ENCODE results near the gene ANAPC13.

The ANAPC13 gene

DNA sequence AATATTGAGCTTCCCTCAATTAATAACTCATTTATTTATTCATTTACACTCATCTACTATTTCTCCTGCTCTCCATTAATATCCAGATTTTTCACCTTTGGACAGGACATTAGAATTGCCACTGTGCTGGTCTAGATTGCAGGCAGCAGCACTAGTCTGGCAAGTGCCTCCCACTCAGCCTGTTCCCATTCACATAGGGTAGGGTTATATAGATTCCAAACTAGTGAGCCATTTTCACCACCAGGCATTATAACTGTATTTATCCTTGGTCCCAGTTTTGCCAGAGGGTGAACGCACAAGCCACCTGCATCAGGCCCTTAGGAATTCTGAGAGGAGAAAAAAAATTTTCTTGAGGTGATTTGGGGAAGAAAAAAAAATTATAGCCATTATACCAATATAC is 44.5 kb downstream of the ANAPC13 start:
- in situ Hi-C loops (cut with HindIII; ENCODE audit: low pct_ligation_motif_present, low sequenced_read_pairs) = no loop called here

DNA sequence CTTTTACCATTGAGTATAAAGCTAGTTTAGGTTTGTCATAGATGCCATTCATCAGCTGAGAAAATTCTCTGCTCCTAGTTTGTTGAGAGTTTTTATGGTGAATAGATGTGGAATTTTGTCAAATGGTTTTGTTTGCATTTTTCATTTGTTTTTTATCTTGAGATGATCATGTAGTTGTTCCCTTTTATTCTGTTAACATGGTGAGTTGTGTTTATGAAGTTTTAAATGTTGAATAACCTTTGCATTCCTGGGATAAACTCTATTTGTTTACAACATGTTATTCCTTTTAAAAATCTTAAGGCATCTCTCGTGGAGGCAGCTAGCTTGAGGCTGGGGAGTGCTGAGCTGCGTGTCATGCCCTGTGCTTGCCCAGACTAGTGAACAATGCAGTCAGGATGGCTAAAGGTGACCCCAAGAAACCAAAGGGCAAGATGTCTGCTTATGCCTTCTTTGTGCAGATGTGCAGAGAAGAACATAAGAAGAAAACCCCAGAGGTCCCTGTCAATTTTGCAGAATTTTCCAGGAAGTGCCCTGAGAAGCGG is 48.5 kb downstream of the ANAPC13 start:
- H3K36me3 ChIP-seq (replicated peaks) = no peaks in the 10 kb centered on the region
- DNase-seq = no peak
- in situ Hi-C loops (cut with HindIII; ENCODE audit: low pct_ligation_motif_present, low sequenced_read_pairs) = no loop called here
- H3K27ac ChIP-seq = no peak overlapping the region
- no peaks in the 10 kb centered on the region for H3K27me3 ChIP-seq (replicated peaks)
- TF ChIP-seq, protein P1, sequence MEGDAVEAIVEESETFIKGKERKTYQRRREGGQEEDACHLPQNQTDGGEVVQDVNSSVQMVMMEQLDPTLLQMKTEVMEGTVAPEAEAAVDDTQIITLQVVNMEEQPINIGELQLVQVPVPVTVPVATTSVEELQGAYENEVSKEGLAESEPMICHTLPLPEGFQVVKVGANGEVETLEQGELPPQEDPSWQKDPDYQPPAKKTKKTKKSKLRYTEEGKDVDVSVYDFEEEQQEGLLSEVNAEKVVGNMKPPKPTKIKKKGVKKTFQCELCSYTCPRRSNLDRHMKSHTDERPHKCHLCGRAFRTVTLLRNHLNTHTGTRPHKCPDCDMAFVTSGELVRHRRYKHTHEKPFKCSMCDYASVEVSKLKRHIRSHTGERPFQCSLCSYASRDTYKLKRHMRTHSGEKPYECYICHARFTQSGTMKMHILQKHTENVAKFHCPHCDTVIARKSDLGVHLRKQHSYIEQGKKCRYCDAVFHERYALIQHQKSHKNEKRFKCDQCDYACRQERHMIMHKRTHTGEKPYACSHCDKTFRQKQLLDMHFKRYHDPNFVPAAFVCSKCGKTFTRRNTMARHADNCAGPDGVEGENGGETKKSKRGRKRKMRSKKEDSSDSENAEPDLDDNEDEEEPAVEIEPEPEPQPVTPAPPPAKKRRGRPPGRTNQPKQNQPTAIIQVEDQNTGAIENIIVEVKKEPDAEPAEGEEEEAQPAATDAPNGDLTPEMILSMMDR (IDR thresholded peaks at IDR 0.05; ENCODE audit: low read depth, low read length, missing control alignments) = no peak
- H3K4me3 ChIP-seq (ENCODE audit: low read depth, low read length) = no peak overlapping the region

More for the DNA sequence above, 44.5 kb downstream of the ANAPC13 start:
- Histone ChIP-seq H3K27ac (no peak overlapping the region), H3K36me3 (replicated peaks) (no peaks in the 10 kb centered on the region), H3K27me3 (replicated peaks) (no peaks in the 10 kb centered on the region), H3K4me3 (ENCODE audit: low read depth, low read length) (no peak overlapping the region)
- TF ChIP-seq, protein P1 (IDR thresholded peaks at IDR 0.05; ENCODE audit: low read depth, low read length, missing control alignments) = no peak
- no peak for DNase-seq

DNA sequence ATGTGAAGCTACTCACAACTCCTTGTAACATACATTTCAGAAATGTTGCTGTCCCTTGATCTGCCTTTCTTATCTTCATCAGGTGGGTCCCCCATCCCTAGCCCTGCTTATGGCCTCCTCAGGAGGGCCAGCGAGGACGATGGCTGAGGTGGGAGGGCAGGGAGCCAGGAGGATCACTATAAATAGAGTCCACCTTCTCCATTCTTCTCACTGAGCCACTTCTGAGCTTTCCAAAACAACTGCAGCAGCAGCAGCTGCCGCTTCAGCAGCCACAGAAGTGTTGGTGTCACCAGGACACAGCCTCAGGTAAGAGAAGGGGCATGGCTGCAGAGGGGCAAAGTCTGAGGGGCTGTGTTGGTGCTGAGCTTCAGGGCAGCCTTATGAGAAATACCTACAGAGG is 53.5 kb downstream of the ANAPC13 start:
- Histone ChIP-seq H3K27ac (no peak overlapping the region), H3K36me3 (replicated peaks) (no peaks in the 10 kb centered on the region), H3K4me3 (ENCODE audit: low read depth, low read length) (no peak overlapping the region), H3K27me3 (replicated peaks) (no peaks in the 10 kb centered on the region)
- TF ChIP-seq, protein P1 (IDR thresholded peaks at IDR 0.05; ENCODE audit: low read depth, low read length, missing control alignments) = no peak
- no peak for DNase-seq
- in situ Hi-C loops (cut with HindIII; ENCODE audit: low pct_ligation_motif_present, low sequenced_read_pairs) = no loop called here

DNA sequence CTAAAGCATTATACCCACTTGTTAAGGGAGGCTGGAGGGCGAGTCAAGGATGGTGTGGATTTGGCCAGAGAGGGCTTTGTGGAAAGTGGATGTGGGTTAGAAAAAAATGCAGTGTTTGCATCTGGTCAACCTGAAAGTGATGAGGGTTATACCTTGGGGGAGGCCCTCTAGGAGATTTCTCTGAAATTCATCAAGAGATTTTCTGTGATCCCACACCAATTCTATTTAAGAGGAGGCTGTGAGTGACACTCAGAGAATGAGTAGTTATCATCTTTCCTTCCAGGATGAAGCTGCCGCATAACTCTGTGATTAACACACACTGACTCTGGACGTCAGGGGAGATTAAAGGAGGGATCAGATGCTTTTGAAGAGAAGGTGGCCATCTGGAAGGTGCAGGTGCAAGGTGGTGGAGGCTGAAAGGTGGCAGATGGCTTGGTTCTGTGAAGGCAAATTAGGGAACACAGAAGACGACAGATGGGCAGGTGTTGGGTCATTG is 54.8 kb downstream of the ANAPC13 start:
- TF ChIP-seq, protein P1 (IDR thresholded peaks at IDR 0.05; ENCODE audit: low read depth, low read length, missing control alignments) = no peak
- Histone ChIP-seq H3K4me3 (ENCODE audit: low read depth, low read length) (no peak overlapping the region), H3K27ac (no peak overlapping the region), H3K27me3 (replicated peaks) (no peaks in the 10 kb centered on the region), H3K36me3 (replicated peaks) (no peaks in the 10 kb centered on the region)
- in situ Hi-C loops (cut with HindIII; ENCODE audit: low pct_ligation_motif_present, low sequenced_read_pairs) = no loop called here
- peak; percentile 24 for DNase-seq

DNA sequence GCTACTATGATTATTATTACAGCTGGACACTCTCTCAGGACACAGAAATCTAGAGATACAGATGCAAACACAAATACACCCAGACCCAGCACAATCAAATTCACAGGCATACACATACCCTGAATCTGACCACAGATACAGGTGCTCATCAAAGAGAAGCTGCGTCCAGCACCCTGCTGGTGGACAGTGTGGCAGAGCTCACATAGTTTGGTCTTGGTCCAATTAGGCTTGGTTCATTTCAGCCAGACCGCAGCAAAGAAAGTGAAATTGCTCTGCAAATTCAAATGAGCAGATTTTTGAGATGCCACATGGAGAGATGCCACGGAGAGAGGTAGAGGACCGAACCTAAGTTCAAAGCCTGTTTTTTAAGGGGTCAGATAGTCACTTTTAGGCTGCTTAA is 55.6 kb downstream of the ANAPC13 start:
- TF ChIP-seq, protein P1 (IDR thresholded peaks at IDR 0.05; ENCODE audit: low read depth, low read length, missing control alignments) = no peak
- no peak overlapping the region for H3K27ac ChIP-seq
- H3K4me3 ChIP-seq (ENCODE audit: low read depth, low read length) = no peak overlapping the region
- in situ Hi-C loops (cut with HindIII; ENCODE audit: low pct_ligation_motif_present, low sequenced_read_pairs) = no loop called here
- no peaks in the 10 kb centered on the region for H3K27me3 ChIP-seq (replicated peaks)
- no peak for DNase-seq
- H3K36me3 ChIP-seq (replicated peaks) = no peaks in the 10 kb centered on the region

DNA sequence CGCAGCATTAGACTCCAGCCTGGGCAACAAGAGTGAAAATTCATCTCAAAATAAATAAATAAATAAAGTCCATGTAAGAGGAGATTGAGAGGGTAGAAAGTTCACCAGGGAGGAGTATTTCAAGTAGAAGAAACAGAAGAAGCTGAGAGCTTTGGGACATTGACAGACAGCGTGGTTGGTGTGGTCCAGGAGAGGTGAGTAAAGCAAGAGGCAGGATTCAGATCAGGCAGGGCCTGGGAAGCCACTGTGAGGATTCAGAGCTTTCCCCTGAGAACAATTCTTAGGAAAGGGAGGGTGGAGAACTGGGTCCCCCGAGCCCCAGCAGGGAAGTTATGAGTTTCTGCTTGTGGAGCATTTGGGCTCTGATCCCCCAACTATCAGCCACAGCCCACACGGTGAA is 57.4 kb downstream of the ANAPC13 start:
- H3K27ac ChIP-seq = peak overlapping the region; percentile 91
- TF ChIP-seq, protein P1 (IDR thresholded peaks at IDR 0.05; ENCODE audit: low read depth, low read length, missing control alignments) = no peak
- H3K36me3 ChIP-seq (replicated peaks) = no peaks in the 10 kb centered on the region
- in situ Hi-C loops (cut with HindIII; ENCODE audit: low pct_ligation_motif_present, low sequenced_read_pairs) = no loop called here
- peak; percentile 24 for DNase-seq
- H3K4me3 ChIP-seq (ENCODE audit: low read depth, low read length) = no peak overlapping the region
- H3K27me3 ChIP-seq (replicated peaks) = no peaks in the 10 kb centered on the region
